PC-9 (cell line): Measurements from ENCODE around the gene RRAD. TPM values are rescaled to one million over a fixed set of nuclear protein-coding genes. Genes with fewer than 3 reads are reported as not detected.

Experiments used
- BruUV-seq: library from RNA; stranded (reverse); fragments of 400-500 nt; replicated peaks from 2 replicates; lab custom pipeline; 2021; lab: Mats Ljungman, UMichigan
- CTCF ChIA-PET: fragments of 300-600 bp; sonication (Branson Sonifier 250); formaldehyde crosslinking; loops from one replicate; lab custom pipeline; 2022; ENCODE audit warnings: antibody characterized with exemption; lab: Charles Lee
- POLR2A ChIA-PET: fragments of 300-600 bp; sonication (Branson Sonifier 250); formaldehyde crosslinking; loops from one replicate; lab custom pipeline; 2022; ENCODE audit warnings: antibody characterized with exemption; ENCODE audit not compliant: unreplicated experiment; lab: Charles Lee
- DNase-seq, 2 experiments: peaks; one replicate each; pipeline versions ENCODE4 v3.0.0 to v3.0.0-alpha.2; 2015 to 2022; ENCODE audit warnings: mixed read lengths in 1 of 2
- H2AFZ ChIP-seq: fragments of 200-600 bp; sonication (generic); 2 replicates; pipeline ENCODE4 v1.8.1; 2017; ENCODE audit warnings: antibody characterized with exemption
- H3F3A ChIP-seq: fragments of 200-600 bp; sonication (generic); 2 replicates; pipeline ENCODE4 v1.8.1; 2017; ENCODE audit warnings: antibody characterized with exemption, mild to moderate bottlenecking, low read depth; ENCODE audit not compliant: insufficient read depth
- H3K27ac ChIP-seq: fragments of 200-600 bp; sonication (generic); 2 replicates; pipeline ENCODE4 v1.6.1; 2016; ENCODE audit warnings: mixed run types
- H3K27me3 ChIP-seq: fragments of 200-600 bp; sonication (generic); 2 replicates; pipeline ENCODE4 v1.6.1; 2016; ENCODE audit warnings: low read depth, mixed run types; ENCODE audit not compliant: insufficient read depth
- H3K36me3 ChIP-seq: fragments of 200-600 bp; sonication (generic); 2 replicates; pipeline ENCODE4 v1.6.1; 2016; ENCODE audit warnings: low read depth, mixed run types
- H3K4me1 ChIP-seq: fragments of 200-600 bp; sonication (generic); replicated peaks from 2 replicates; pipeline ENCODE4 v1.6.1; 2016; ENCODE audit warnings: mixed run types; ENCODE audit not compliant: insufficient read depth
- H3K4me2 ChIP-seq: fragments of 200-600 bp; sonication (generic); 2 replicates; pipeline ENCODE4 v1.6.1; 2017; ENCODE audit warnings: mixed run types
- H3K4me3 ChIP-seq: fragments of 200-600 bp; sonication (generic); 2 replicates; pipeline ENCODE4 v1.6.1; 2016; ENCODE audit warnings: mixed run types
- H3K79me2 ChIP-seq: fragments of 200-600 bp; sonication (generic); 2 replicates; pipeline ENCODE4 v1.6.1; 2017; ENCODE audit warnings: low read depth, mixed run types
- H3K9me2 ChIP-seq: fragments of 200-600 bp; sonication (generic); 2 replicates; pipeline ENCODE4 v1.8.1; 2017; ENCODE audit warnings: mild to moderate bottlenecking; ENCODE audit not compliant: insufficient read depth
- H3K9me3 ChIP-seq: fragments of 200-600 bp; sonication (generic); 2 replicates; pipeline ENCODE4 v1.8.1; 2016; ENCODE audit warnings: low read depth; ENCODE audit not compliant: insufficient read depth
- H4K20me1 ChIP-seq: fragments of 200-600 bp; sonication (generic); 2 replicates; pipeline ENCODE4 v1.8.1; 2017; ENCODE audit not compliant: insufficient read depth
- EZH2 ChIP-seq: fragments of 200-600 bp; sonication (generic); IDR thresholded peaks from 2 replicates; pipeline ENCODE4 v1.8.0; 2017; ENCODE audit warnings: antibody characterized with exemption, low read depth
- intact Hi-C: fragments of 100-400 bp; cut with micrococcal nuclease; formaldehyde crosslinking; loops from one replicate; pipeline ENCODE4 v1.10.0; 2022; ENCODE audit not compliant: unreplicated experiment
- total RNA-seq: library from RNA; stranded (reverse); gene quantifications from 2 replicates; pipeline ENCODE4 v1.2.3, GENCODE V29; 2021
- TF ChIP-seq, protein P1 (sequence below): fragments of 200-600 bp; sonication (generic); conservative IDR thresholded peaks from 2 replicates; pipeline ENCODE4 v1.6.1; 2017; ENCODE audit warnings: mixed run types, antibody characterized with exemption, mild to moderate bottlenecking, moderate library complexity

Gene RRAD
- total RNA-seq, 1 experiment from 2014 or later = 0.24 TPM

DNA sequence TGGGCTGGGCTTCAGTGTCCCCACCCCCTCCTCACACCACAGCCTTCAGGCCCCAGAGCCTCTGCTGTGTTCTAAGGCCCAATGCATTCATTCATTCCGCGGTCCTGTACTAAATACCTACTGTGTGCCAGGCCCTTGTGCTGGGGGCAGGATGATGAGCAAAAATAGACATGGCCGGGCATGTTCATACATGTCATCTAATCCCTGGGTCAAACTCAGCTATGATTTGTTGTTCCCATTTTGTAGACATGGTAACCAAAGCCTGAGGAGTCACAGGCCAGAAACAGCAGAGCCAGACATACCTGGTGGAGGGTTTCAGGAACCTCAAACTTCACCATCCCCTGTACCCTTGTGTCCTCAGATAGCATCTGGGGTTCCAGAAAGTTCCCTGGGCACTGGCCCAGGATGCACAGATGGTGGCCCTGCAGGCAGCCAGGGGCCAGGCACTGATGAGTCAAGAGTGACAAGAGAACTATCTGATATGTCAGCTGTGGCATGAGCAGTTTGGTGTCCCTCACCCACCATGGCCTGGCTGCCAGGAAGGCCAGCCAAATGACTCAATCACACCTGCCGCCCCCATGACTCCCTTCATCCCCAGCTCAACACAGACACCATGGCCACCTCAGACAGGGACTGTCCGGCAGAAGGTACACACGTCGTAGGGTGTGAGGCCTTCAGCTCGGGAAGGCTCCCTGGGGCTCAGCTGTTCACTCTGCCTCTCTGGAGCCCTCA is 2.7 kb upstream of the RRAD start:
- peak; percentile 52 for DNase-seq
- no peaks in the 10 kb centered on the region for H3K9me3 ChIP-seq
- no peak for TF ChIP-seq EZH2
- TF ChIP-seq, protein P1, sequence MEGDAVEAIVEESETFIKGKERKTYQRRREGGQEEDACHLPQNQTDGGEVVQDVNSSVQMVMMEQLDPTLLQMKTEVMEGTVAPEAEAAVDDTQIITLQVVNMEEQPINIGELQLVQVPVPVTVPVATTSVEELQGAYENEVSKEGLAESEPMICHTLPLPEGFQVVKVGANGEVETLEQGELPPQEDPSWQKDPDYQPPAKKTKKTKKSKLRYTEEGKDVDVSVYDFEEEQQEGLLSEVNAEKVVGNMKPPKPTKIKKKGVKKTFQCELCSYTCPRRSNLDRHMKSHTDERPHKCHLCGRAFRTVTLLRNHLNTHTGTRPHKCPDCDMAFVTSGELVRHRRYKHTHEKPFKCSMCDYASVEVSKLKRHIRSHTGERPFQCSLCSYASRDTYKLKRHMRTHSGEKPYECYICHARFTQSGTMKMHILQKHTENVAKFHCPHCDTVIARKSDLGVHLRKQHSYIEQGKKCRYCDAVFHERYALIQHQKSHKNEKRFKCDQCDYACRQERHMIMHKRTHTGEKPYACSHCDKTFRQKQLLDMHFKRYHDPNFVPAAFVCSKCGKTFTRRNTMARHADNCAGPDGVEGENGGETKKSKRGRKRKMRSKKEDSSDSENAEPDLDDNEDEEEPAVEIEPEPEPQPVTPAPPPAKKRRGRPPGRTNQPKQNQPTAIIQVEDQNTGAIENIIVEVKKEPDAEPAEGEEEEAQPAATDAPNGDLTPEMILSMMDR = no peak
- H4K20me1 ChIP-seq = peaks cover 3% of the 10 kb centered on the region; the same call in 1 of the 2 replicates
- ChIA-PET CTCF (interaction anchor here (0.6 to 1.7 kb wide), 3 partner anchors 28 to 35 kb away, joined by 3 to 15 read pairs (median 9); no protein-coding TSS in a partner anchor), POLR2A (interaction anchor here (0.6 kb wide), 1 partner anchor 589 kb away, joined by 6 read pairs; no protein-coding TSS in a partner anchor)
- no peak overlapping the region for H2AFZ ChIP-seq
- no peaks in the 10 kb centered on the region for H3K36me3 ChIP-seq
- intact Hi-C loops = loop anchor here (1.0 to 5.0 kb wide), 2 partner anchors 29 to 41 kb away; no protein-coding TSS in a partner anchor
- H3F3A ChIP-seq = peaks cover 45% of the 10 kb centered on the region
- no peak overlapping the region for H3K27ac ChIP-seq
- peaks cover 9% of the 10 kb centered on the region for H3K79me2 ChIP-seq
- H3K9me2 ChIP-seq = no peaks in the 10 kb centered on the region
- H3K4me2 ChIP-seq = peak overlapping the region; percentile 66
- H3K4me1 ChIP-seq = peaks cover 63% of the 10 kb centered on the region
- no peaks in the 10 kb centered on the region for H3K27me3 ChIP-seq
- BruUV-seq = no TSS peak
- H3K4me3 ChIP-seq = no peak overlapping the region

DNA sequence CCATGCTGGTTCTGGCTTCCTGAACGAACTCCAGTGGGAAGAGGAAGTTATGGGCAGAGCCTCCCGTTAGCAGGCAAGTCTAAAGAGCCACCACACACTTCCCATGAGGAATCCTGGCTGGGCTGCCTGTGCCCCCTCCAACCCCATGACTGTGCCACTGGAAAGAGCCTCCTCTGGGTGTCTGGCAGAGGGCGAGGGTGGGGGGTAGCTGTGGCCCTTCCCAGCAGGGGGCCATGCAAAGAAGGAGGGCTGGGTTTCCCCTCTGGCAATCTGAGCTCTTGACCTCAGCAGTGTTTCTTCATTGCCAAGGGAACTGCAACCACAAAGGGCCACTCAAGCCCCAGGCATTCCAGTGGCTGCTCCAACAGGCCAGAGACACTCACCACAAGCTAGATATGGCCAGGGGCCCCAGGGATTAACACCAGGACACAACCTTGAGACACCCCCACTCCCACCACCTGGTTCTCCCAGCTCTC is 1.7 kb upstream of the RRAD start:
- intact Hi-C loops = loop anchor here (1.0 to 5.0 kb wide), 2 partner anchors 28 to 40 kb away; no protein-coding TSS in a partner anchor
- Histone ChIP-seq H3K4me1 (peaks cover 58% of the 10 kb centered on the region), H3K27ac (0 out of 2 replicates have a peak overlapping the region, but pooled peaks have one; percentile 26), H3K27me3 (no peaks in the 10 kb centered on the region), H2AFZ (no peak overlapping the region), H3K79me2 (no peaks in the 10 kb centered on the region), H3F3A (peaks cover 43% of the 10 kb centered on the region), H3K9me3 (no peaks in the 10 kb centered on the region), H3K4me2 (peak overlapping the region; percentile 66), H3K9me2 (no peaks in the 10 kb centered on the region), H3K4me3 (no peak overlapping the region), H3K36me3 (no peaks in the 10 kb centered on the region), H4K20me1 (peaks cover 3% of the 10 kb centered on the region; the same call in 1 of the 2 replicates)
- DNase-seq = peak; percentile 91 to 94
- no TSS peak for BruUV-seq
- POLR2A ChIA-PET = interaction anchor here (0.6 kb wide), 2 partner anchors 23 to 489 kb away, joined by 3 to 11 read pairs; partner anchors contain the start of gene ZDHHC1
- no peak for TF ChIP-seq EZH2
- TF ChIP-seq, protein P1 = no peak
- CTCF ChIA-PET = interaction anchor here (0.5 to 0.7 kb wide), 3 partner anchors 16 to 31 kb away, joined by 3 to 4 read pairs (median 3); no protein-coding TSS in a partner anchor

DNA sequence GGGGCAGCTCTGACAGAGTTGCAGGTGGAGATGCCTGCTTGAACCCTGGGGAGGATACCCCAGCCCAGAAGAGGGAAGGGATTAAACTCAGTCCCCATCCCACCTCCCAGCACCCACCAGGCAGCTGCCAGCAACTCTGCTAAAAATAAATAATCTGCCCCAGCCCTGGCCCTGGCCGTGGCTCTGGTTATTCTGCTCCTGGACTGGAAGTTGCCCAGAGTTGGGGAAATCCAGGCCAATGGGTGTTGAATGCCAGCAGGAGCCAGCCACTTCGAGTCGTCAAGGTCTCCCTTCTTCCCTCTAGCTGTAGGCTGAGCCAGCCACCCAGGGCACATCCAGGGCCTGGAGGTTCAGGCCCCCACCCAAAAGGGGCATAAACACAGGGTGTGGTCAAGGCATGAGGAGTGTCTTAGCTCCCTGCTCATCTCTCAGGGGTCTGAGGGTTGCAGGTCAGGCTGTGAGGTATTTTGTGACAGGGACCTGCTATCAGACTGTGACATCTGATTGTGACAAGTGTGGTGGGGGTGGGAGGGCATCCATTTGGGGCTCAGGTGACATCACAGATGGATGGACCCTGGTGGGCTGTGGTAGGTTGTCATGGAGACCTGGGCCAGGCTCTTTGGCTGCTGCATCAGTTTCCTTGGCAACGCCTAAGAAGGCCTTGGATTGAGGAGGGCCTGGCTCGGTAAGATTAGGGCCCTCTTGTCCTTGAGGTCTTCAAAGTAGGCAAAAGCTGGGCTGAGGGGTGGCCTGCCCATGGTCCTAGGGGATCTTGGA is 1.0 kb upstream of the RRAD start:
- no peaks in the 10 kb centered on the region for H3K27me3 ChIP-seq
- H3K36me3 ChIP-seq = no peaks in the 10 kb centered on the region
- H3K9me3 ChIP-seq = no peaks in the 10 kb centered on the region
- H3K9me2 ChIP-seq = no peaks in the 10 kb centered on the region
- POLR2A ChIA-PET = interaction anchor here (0.6 to 0.7 kb wide), 2 partner anchors 22 to 58 kb away, joined by 3 read pairs; no protein-coding TSS in a partner anchor
- H3K4me1 ChIP-seq = peaks cover 56% of the 10 kb centered on the region
- intact Hi-C loops = loop anchor here (5.0 kb wide), 1 partner anchor 39 kb away; no protein-coding TSS in a partner anchor
- CTCF ChIA-PET = interaction anchor here (0.6 to 0.7 kb wide), 4 partner anchors 24 to 348 kb away, joined by 3 to 14 read pairs (median 4); no protein-coding TSS in a partner anchor
- peaks cover 38% of the 10 kb centered on the region for H3F3A ChIP-seq
- no peak overlapping the region for H2AFZ ChIP-seq
- no peak for DNase-seq
- TF ChIP-seq EZH2 = no peak
- TF ChIP-seq, protein P1 = no peak
- H3K79me2 ChIP-seq = no peaks in the 10 kb centered on the region
- no peak overlapping the region for H3K4me3 ChIP-seq
- no peak overlapping the region for H3K27ac ChIP-seq
- H3K4me2 ChIP-seq = peak overlapping the region; percentile 66; the same call in 1 of the 2 replicates
- peaks cover 3% of the 10 kb centered on the region; the same call in 1 of the 2 replicates for H4K20me1 ChIP-seq
- no TSS peak for BruUV-seq
